Activated CD8-positive, alpha-beta memory T cell treated with anti-CD3 and anti-CD28 coated beads for 1 hour (primary cell): ENCODE results near the gene ZNF280B.
"Not testable (repeated sequence)": the region's sequence is repeated elsewhere in the genome, so short reads cannot be mapped to it uniquely, and the experiment has no call there.

Experiments
- DNase-seq, 2 donors: peaks; one replicate each; pipeline ENCODE4 v3.0.0-alpha.2; 2020; ENCODE audit warnings: low read depth in 1 of 2; ENCODE audit errors: extremely low read depth in 1 of 2

The ZNF280B gene

GRCh38 chr22:22509912-22510311 lies 1.4 kb upstream of the ZNF280B start:
- not testable (repeated sequence) for DNase-seq

- DNase-seq: no peak
Observed at GRCh38 chr22:22507743-22508273, 734 bp downstream of the ZNF280B start.

- no peak for DNase-seq
Observed at GRCh38 chr22:22506736-22507135, 1.8 kb downstream of the ZNF280B start.

GRCh38 chr22:22498267-22498666 lies 10.3 kb downstream of the ZNF280B start:
- no peak for DNase-seq

- DNase-seq: not testable (repeated sequence)
Observed at GRCh38 chr22:22491589-22491988, 17.0 kb downstream of the ZNF280B start.

GRCh38 chr22:22488736-22489135 lies 19.8 kb downstream of the ZNF280B start:
- no peak for DNase-seq

- no peak for DNase-seq
Observed at GRCh38 chr22:22487869-22488597, 20.5 kb downstream of the ZNF280B start.

GRCh38 chr22:22487059-22487458 lies 21.5 kb downstream of the ZNF280B start:
- DNase-seq: no peak

- no peak for DNase-seq
Observed at GRCh38 chr22:22486132-22486899, 22.2 kb downstream of the ZNF280B start.

GRCh38 chr22:22485524-22485923 lies 23.0 kb downstream of the ZNF280B start:
- no peak for DNase-seq

GRCh38 chr22:22484023-22484422 lies 24.5 kb downstream of the ZNF280B start:
- DNase-seq: no peak

- no peak for DNase-seq
Observed at GRCh38 chr22:22480940-22481339, 27.6 kb downstream of the ZNF280B start.

GRCh38 chr22:22479999-22480532 lies 28.5 kb downstream of the ZNF280B start:
- DNase-seq: no peak

- DNase-seq: no peak
Observed at GRCh38 chr22:22479116-22479515, 29.4 kb downstream of the ZNF280B start.

GRCh38 chr22:22478470-22478869 lies 30.1 kb downstream of the ZNF280B start:
- DNase-seq: no peak

GRCh38 chr22:22474733-22475132 lies 33.8 kb downstream of the ZNF280B start:
- no peak for DNase-seq

GRCh38 chr22:22471104-22471503 lies 37.4 kb downstream of the ZNF280B start:
- not testable (repeated sequence) for DNase-seq

- no peak for DNase-seq
Observed at GRCh38 chr22:22469527-22469926, 39.0 kb downstream of the ZNF280B start.

- DNase-seq: not testable (repeated sequence)
Observed at GRCh38 chr22:22468794-22469469, 39.6 kb downstream of the ZNF280B start.

GRCh38 chr22:22467112-22467511 lies 41.4 kb downstream of the ZNF280B start:
- DNase-seq: no peak

GRCh38 chr22:22465782-22466181 lies 42.8 kb downstream of the ZNF280B start:
- no peak for DNase-seq
